OCI-LY1 (cell line): ENCODE data around the gene PCSK5.

Source experiments
- EZH2 ChIP-seq: fragments of 200-600 bp; sonication (generic), shearing (Covaris generic); IDR thresholded peaks from 2 replicates; pipeline ENCODE4 v1.8.0; 2017; ENCODE audit warnings: borderline replicate concordance, mixed run types, mild to moderate bottlenecking, antibody characterized with exemption, low read length, moderate library complexity, mixed read lengths
- TF ChIP-seq, protein P1 (sequence below): fragments of 200-600 bp; sonication (generic), shearing (Covaris generic); IDR thresholded peaks from 2 replicates; pipeline ENCODE4 v1.5.1; 2017; ENCODE audit warnings: mild to moderate bottlenecking, antibody characterized with exemption, low read length, moderate library complexity, mixed read lengths

- TF ChIP-seq, protein P1, sequence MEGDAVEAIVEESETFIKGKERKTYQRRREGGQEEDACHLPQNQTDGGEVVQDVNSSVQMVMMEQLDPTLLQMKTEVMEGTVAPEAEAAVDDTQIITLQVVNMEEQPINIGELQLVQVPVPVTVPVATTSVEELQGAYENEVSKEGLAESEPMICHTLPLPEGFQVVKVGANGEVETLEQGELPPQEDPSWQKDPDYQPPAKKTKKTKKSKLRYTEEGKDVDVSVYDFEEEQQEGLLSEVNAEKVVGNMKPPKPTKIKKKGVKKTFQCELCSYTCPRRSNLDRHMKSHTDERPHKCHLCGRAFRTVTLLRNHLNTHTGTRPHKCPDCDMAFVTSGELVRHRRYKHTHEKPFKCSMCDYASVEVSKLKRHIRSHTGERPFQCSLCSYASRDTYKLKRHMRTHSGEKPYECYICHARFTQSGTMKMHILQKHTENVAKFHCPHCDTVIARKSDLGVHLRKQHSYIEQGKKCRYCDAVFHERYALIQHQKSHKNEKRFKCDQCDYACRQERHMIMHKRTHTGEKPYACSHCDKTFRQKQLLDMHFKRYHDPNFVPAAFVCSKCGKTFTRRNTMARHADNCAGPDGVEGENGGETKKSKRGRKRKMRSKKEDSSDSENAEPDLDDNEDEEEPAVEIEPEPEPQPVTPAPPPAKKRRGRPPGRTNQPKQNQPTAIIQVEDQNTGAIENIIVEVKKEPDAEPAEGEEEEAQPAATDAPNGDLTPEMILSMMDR = no peak
- no peak for TF ChIP-seq EZH2
Measured at GRCh38 chr9:76333964-76334363, 443.5 kb downstream of the PCSK5 start.
